Calu3 (cell line): Measurements from ENCODE around the gene REXO4. TPM values are rescaled to one million over a fixed set of nuclear protein-coding genes. Genes with fewer than 3 reads are reported as not detected.

Experiments used
- BruUV-seq: library from RNA; stranded (reverse); fragments of 400-500 nt; replicated peaks from 2 replicates; lab custom pipeline; 2021; lab: Mats Ljungman, UMichigan
- CTCF ChIA-PET: fragments of 300-600 bp; sonication (Branson Sonifier 250); formaldehyde crosslinking; loops from one replicate; lab custom pipeline; 2022; ENCODE audit warnings: antibody characterized with exemption; lab: Charles Lee
- DNase-seq: peaks from one replicate; pipeline ENCODE4 v3.0.0; 2022
- H3K27ac Mint-ChIP-seq: one replicate; pipeline ENCODE4 v1.8.0; 2022; ENCODE audit warnings: mixed read lengths; ENCODE audit not compliant: unreplicated experiment
- H3K27me3 Mint-ChIP-seq: one replicate; pipeline ENCODE4 v1.8.0; 2022; ENCODE audit warnings: mixed read lengths; ENCODE audit not compliant: unreplicated experiment
- H3K36me3 Mint-ChIP-seq: one replicate; pipeline ENCODE4 v1.8.0; 2022; ENCODE audit warnings: mild to moderate bottlenecking, moderate library complexity, mixed read lengths; ENCODE audit not compliant: insufficient read depth, unreplicated experiment
- H3K4me1 Mint-ChIP-seq: one replicate; pipeline ENCODE4 v1.8.0; 2022; ENCODE audit warnings: mild to moderate bottlenecking, low read depth, mixed read lengths; ENCODE audit not compliant: unreplicated experiment
- H3K4me3 Mint-ChIP-seq: one replicate; pipeline ENCODE4 v1.8.0; 2022; ENCODE audit warnings: mild to moderate bottlenecking, low read depth, moderate library complexity, mixed read lengths; ENCODE audit not compliant: unreplicated experiment
- H3K9me3 Mint-ChIP-seq: one replicate; pipeline ENCODE4 v1.8.0; 2022; ENCODE audit warnings: low read depth, mixed read lengths; ENCODE audit not compliant: unreplicated experiment
- CTCF ChIP-seq: fragments of 200-600 bp; IDR thresholded peaks from one replicate; pipeline ENCODE4 v1.8.0; 2022; ENCODE audit warnings: antibody characterized with exemption; ENCODE audit not compliant: unreplicated experiment
- intact Hi-C: fragments of 100-400 bp; cut with micrococcal nuclease; formaldehyde crosslinking; loops from one replicate; pipeline ENCODE4 v1.10.0; 2022; ENCODE audit not compliant: unreplicated experiment
- total RNA-seq: library from RNA; stranded (reverse); gene quantifications from 2 replicates; pipeline ENCODE4 v1.2.3, GENCODE V29; 2022

The REXO4 gene
- total RNA-seq, 1 experiment from 2014 or later, result 23.4 TPM

GRCh38 chr9:133433351-133433843, 15.6 kb upstream of the REXO4 start:
- TF ChIP-seq CTCF, result no peak
- H3K4me3 Mint-ChIP-seq, result no peak overlapping the region
- BruUV-seq, result no TSS peak
- DNase-seq, result no peak
- CTCF ChIA-PET, result no interaction called here
- H3K9me3 Mint-ChIP-seq, result no peaks in the 10 kb centered on the region
- intact Hi-C loops, result no loop called here
- H3K27ac Mint-ChIP-seq, result no peak overlapping the region
- no peaks in the 10 kb centered on the region for H3K27me3 Mint-ChIP-seq
- peaks cover 5% of the 10 kb centered on the region for H3K36me3 Mint-ChIP-seq
- no peaks in the 10 kb centered on the region for H3K4me1 Mint-ChIP-seq

GRCh38 chr9:133430244-133430643, 12.4 kb upstream of the REXO4 start:
- no peaks in the 10 kb centered on the region for H3K9me3 Mint-ChIP-seq
- H3K27ac Mint-ChIP-seq, result no peak overlapping the region
- TF ChIP-seq CTCF, result no peak
- H3K27me3 Mint-ChIP-seq, result peaks cover 11% of the 10 kb centered on the region
- H3K36me3 Mint-ChIP-seq, result peaks cover 5% of the 10 kb centered on the region
- BruUV-seq, result no TSS peak
- intact Hi-C loops, result no loop called here
- no peak overlapping the region for H3K4me3 Mint-ChIP-seq
- DNase-seq, result no peak
- CTCF ChIA-PET, result no interaction called here
- H3K4me1 Mint-ChIP-seq, result no peaks in the 10 kb centered on the region

GRCh38 chr9:133429641-133430161, 11.9 kb upstream of the REXO4 start:
- no peak for TF ChIP-seq CTCF
- no peaks in the 10 kb centered on the region for H3K9me3 Mint-ChIP-seq
- H3K36me3 Mint-ChIP-seq, result peaks cover 5% of the 10 kb centered on the region
- CTCF ChIA-PET, result interaction anchor here (0.6 kb wide), 1 partner anchor 30 kb away, joined by 3 read pairs; the partner anchor contains the start of gene CACFD1
- H3K27ac Mint-ChIP-seq, result no peak overlapping the region
- peaks cover 11% of the 10 kb centered on the region for H3K27me3 Mint-ChIP-seq
- BruUV-seq, result no TSS peak
- intact Hi-C loops, result no loop called here
- no peak overlapping the region for H3K4me3 Mint-ChIP-seq
- H3K4me1 Mint-ChIP-seq, result no peaks in the 10 kb centered on the region
- no peak for DNase-seq

GRCh38 chr9:133429214-133429613, 11.4 kb upstream of the REXO4 start:
- TF ChIP-seq CTCF, result no peak
- no peaks in the 10 kb centered on the region for H3K4me1 Mint-ChIP-seq
- H3K27me3 Mint-ChIP-seq, result peaks cover 11% of the 10 kb centered on the region

More at GRCh38 chr9:133429214-133429613, 11.4 kb upstream of the REXO4 start:
- Mint-ChIP-seq H3K27ac (no peak overlapping the region), H3K9me3 (no peaks in the 10 kb centered on the region), H3K4me3 (no peak overlapping the region), H3K36me3 (peaks cover 5% of the 10 kb centered on the region)
- CTCF ChIA-PET, result no interaction called here
- no TSS peak for BruUV-seq
- intact Hi-C loops, result no loop called here
- no peak for DNase-seq
